GM23248 (cell line): ENCODE results near the gene ITPA. TPM values are rescaled to one million over a fixed set of nuclear protein-coding genes. Genes with fewer than 3 reads are reported as not detected.

Experiments used
- DNase-seq: peaks from one replicate; pipeline ENCODE4 v3.0.0-alpha.2; 2015
- H2AFZ ChIP-seq: fragments of 200-600 bp; sonication (generic); 2 replicates; pipeline ENCODE4 v1.6.1; 2016; ENCODE audit warnings: antibody characterized with exemption
- H3F3A ChIP-seq: fragments of 200-600 bp; sonication (generic); 2 replicates; pipeline ENCODE4 v1.6.1; 2016; ENCODE audit warnings: mild to moderate bottlenecking, antibody characterized with exemption, mixed run types; ENCODE audit not compliant: insufficient read depth
- H3K27ac ChIP-seq: fragments of 200-600 bp; sonication (generic); 2 replicates; pipeline ENCODE4 v1.5.1; 2016; ENCODE audit warnings: mild to moderate bottlenecking
- H3K27me3 ChIP-seq: fragments of 200-600 bp; sonication (generic); replicated peaks from 2 replicates; pipeline ENCODE4 v1.6.1; 2016; ENCODE audit warnings: mild to moderate bottlenecking; ENCODE audit not compliant: insufficient read depth
- H3K36me3 ChIP-seq: fragments of 200-600 bp; sonication (generic); 2 replicates; pipeline ENCODE4 v1.6.1; 2016; ENCODE audit warnings: low read depth, mild to moderate bottlenecking
- H3K4me1 ChIP-seq: fragments of 200-600 bp; sonication (generic); 2 replicates; pipeline ENCODE4 v1.6.1; 2016; ENCODE audit warnings: mild to moderate bottlenecking; ENCODE audit not compliant: insufficient read depth
- H3K4me2 ChIP-seq: fragments of 200-600 bp; sonication (generic); one replicate; pipeline ENCODE4 v1.6.1; 2016; ENCODE audit warnings: mild to moderate bottlenecking; ENCODE audit not compliant: unreplicated experiment
- H3K4me3 ChIP-seq: fragments of 200-600 bp; sonication (generic); 2 replicates; pipeline ENCODE4 v1.5.1; 2016; ENCODE audit warnings: mild to moderate bottlenecking
- H3K79me2 ChIP-seq: fragments of 200-600 bp; sonication (generic); 2 replicates; pipeline ENCODE4 v1.6.1; 2016; ENCODE audit warnings: mild to moderate bottlenecking; ENCODE audit not compliant: insufficient read depth
- H3K9ac ChIP-seq: fragments of 200-600 bp; sonication (generic); 2 replicates; pipeline ENCODE4 v1.6.1; 2016; ENCODE audit warnings: mild to moderate bottlenecking
- H3K9me2 ChIP-seq: fragments of 200-600 bp; sonication (generic); 2 replicates; pipeline ENCODE4 v1.6.1; 2016; ENCODE audit warnings: mixed run types, mild to moderate bottlenecking, moderate library complexity; ENCODE audit not compliant: insufficient read depth
- H3K9me3 ChIP-seq: fragments of 200-600 bp; sonication (generic); one replicate; pipeline ENCODE4 v1.6.1; 2017; ENCODE audit warnings: low read depth
- H4K20me1 ChIP-seq: fragments of 200-600 bp; sonication (generic); 2 replicates; pipeline ENCODE4 v1.6.0; 2016; ENCODE audit not compliant: insufficient read depth
- EZH2 ChIP-seq: fragments of 200-600 bp; sonication (generic); IDR thresholded peaks from 2 replicates; pipeline ENCODE4 v1.6.1; 2018; ENCODE audit warnings: antibody characterized with exemption, mild to moderate bottlenecking; ENCODE audit not compliant: insufficient read depth, poor library complexity, severe bottlenecking
- EZH2phosphoT487 ChIP-seq: fragments of 200-600 bp; sonication (generic); IDR thresholded peaks from 2 replicates; pipeline ENCODE4 v1.6.1; 2018; ENCODE audit warnings: antibody characterized with exemption, moderate library complexity, mild to moderate bottlenecking, low read depth; ENCODE audit not compliant: insufficient read depth
- WGBS, 2 experiments: methylation state at CpG; one replicate each; pipeline ENCODE4 v1.1.6; 2015 to 2017; ENCODE audit warnings: low lambda C conversion rate in 2 of 2, low coverage in 1 of 2; ENCODE audit errors: missing lambda C conversion rate in 2 of 2; 5-methylcytosine and 5-hydroxymethylcytosine counted together
- in situ Hi-C: fragments of 300-500 bp; cut with MboI; formaldehyde crosslinking; loops from 2 replicates; pipeline ENCODE4 v1.15.0; 2020
- polyA plus RNA-seq: library from polyadenylated mRNA; unstranded; fragments of >200 nt; fragmentation: Nextera tagmentation; extraction: Ambion mirVana; gene quantifications from 2 replicates; pipeline ENCODE4 v1.2.1, GENCODE V29; 2016
- total RNA-seq: library from RNA; depleted of rRNA; stranded (reverse); fragments of >200 nt; shearing (Covaris generic); gene quantifications from 2 replicates; pipeline ENCODE4 v1.2.3, GENCODE V29; 2014

The ITPA gene
- total and polyA plus RNA-seq, 2 experiments from 2014 or later: 43.6 to 63.8 TPM

DNA sequence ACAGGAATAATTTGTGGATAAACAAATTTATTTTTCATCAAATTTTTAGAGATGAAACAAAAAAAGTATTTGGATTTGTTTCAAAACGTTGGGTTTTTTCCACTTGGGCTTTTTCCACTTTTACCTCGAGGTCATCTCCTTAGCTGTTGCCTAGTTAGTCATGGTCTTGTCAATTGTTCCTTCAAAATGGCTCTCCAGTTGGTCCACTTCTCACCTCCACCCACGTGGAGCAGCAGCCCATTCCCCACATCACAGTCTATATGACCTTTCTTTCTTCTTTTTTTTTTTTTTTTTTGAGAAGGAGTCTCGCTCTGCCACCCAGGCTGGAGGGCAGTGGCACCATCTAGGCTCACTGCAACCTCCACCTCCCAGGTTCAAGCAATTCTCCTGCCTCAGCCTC, 36.4 kb downstream of the ITPA start:
- WGBS, 2 experiments: 79 to 83% methylated on average over 3 to 4 of the region's 4 CpGs
- Histone ChIP-seq H3K9me3 (no peaks in the 10 kb centered on the region), H3K9me2 (no peaks in the 10 kb centered on the region), H3K9ac (no peak overlapping the region), H3K4me3 (no peak overlapping the region), H4K20me1 (no peaks in the 10 kb centered on the region), H3K79me2 (no peaks in the 10 kb centered on the region), H2AFZ (no peak overlapping the region), H3K36me3 (peaks cover 1% of the 10 kb centered on the region; the same call in 1 of the 2 replicates), H3K27me3 (no peaks in the 10 kb centered on the region), H3K4me2 (no peak overlapping the region), H3K4me1 (peaks cover 9% of the 10 kb centered on the region; the same call in 1 of the 2 replicates), H3F3A (peaks cover 4% of the 10 kb centered on the region; the same call in 1 of the 2 replicates), H3K27ac (no peak overlapping the region)
- TF ChIP-seq EZH2phosphoT487 (no peak), EZH2 (no peak)
- in situ Hi-C loops: no loop called here
- DNase-seq: no peak

DNA sequence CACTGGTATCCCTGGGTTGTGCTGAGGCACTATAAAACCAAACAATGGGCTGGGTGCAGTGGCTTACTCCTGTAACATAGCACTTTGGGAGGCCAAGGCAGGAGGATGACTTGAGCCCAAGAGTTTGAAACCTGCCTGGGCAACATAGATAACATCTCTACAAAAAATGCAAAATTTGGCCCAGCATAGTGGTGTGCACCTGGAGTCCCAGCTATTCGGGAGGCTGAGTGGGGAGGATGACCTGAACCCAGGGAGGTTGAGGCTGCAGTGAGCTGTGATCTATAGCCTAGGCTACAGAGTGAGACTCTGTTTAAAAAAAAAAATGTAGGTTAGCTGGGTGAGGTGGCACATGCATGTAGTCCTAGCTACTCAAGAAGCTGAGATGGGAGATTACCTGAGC, 37.4 kb downstream of the ITPA start:
- no peak overlapping the region for H2AFZ ChIP-seq
- H3K79me2 ChIP-seq: no peaks in the 10 kb centered on the region
- no peak for TF ChIP-seq EZH2phosphoT487
- TF ChIP-seq EZH2: no peak
- H3K9ac ChIP-seq: no peak overlapping the region
- H3K9me3 ChIP-seq: no peaks in the 10 kb centered on the region
- H3K27ac ChIP-seq: no peak overlapping the region
- peaks cover 9% of the 10 kb centered on the region; the same call in 1 of the 2 replicates for H3K4me1 ChIP-seq
- no peak for DNase-seq
- H3K4me3 ChIP-seq: no peak overlapping the region
- H3K9me2 ChIP-seq: no peaks in the 10 kb centered on the region
- 100% methylated on average over 1 of the region's 1 CpG for WGBS, 2 experiments
- H3K4me2 ChIP-seq: no peak overlapping the region
- in situ Hi-C loops: no loop called here
- no peaks in the 10 kb centered on the region for H4K20me1 ChIP-seq
- H3K27me3 ChIP-seq: no peaks in the 10 kb centered on the region
- peaks cover 4% of the 10 kb centered on the region; the same call in 1 of the 2 replicates for H3F3A ChIP-seq
- H3K36me3 ChIP-seq: peaks cover 8% of the 10 kb centered on the region; the same call in 1 of the 2 replicates

DNA sequence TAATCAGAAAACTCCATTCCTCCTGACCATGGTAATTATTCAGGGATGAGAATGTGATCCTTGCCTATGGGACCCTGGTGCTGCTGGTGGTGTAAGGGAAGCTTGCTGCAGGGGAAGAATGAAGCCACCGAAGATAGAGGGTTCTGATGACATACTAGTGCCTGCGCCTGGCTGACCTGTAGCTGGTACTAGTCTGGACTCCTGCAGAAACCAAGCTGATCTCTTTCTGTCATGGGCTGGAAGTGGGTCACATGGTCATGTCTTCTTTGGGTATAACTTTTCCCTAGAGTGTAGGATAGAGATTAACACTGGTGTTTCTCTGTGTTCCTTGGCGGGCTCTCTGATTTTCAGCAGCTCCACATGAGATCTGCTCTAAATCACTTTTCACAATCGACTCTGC, 38.3 kb downstream of the ITPA start:
- Histone ChIP-seq H3K36me3 (peaks cover 14% of the 10 kb centered on the region; the same call in 1 of the 2 replicates), H3K27me3 (no peaks in the 10 kb centered on the region), H3K9ac (no peak overlapping the region), H2AFZ (no peak overlapping the region), H3F3A (peaks cover 4% of the 10 kb centered on the region; the same call in 1 of the 2 replicates), H3K79me2 (no peaks in the 10 kb centered on the region), H4K20me1 (no peaks in the 10 kb centered on the region), H3K9me2 (no peaks in the 10 kb centered on the region), H3K4me1 (peaks cover 9% of the 10 kb centered on the region; the same call in 1 of the 2 replicates), H3K27ac (no peak overlapping the region), H3K4me2 (no peak overlapping the region), H3K4me3 (no peak overlapping the region), H3K9me3 (no peaks in the 10 kb centered on the region)
- TF ChIP-seq EZH2 (no peak), EZH2phosphoT487 (no peak)
- in situ Hi-C loops: no loop called here
- DNase-seq: peak; percentile 18
- 19 to 27% methylated on average over 4 of the region's 4 CpGs for WGBS, 2 experiments

DNA sequence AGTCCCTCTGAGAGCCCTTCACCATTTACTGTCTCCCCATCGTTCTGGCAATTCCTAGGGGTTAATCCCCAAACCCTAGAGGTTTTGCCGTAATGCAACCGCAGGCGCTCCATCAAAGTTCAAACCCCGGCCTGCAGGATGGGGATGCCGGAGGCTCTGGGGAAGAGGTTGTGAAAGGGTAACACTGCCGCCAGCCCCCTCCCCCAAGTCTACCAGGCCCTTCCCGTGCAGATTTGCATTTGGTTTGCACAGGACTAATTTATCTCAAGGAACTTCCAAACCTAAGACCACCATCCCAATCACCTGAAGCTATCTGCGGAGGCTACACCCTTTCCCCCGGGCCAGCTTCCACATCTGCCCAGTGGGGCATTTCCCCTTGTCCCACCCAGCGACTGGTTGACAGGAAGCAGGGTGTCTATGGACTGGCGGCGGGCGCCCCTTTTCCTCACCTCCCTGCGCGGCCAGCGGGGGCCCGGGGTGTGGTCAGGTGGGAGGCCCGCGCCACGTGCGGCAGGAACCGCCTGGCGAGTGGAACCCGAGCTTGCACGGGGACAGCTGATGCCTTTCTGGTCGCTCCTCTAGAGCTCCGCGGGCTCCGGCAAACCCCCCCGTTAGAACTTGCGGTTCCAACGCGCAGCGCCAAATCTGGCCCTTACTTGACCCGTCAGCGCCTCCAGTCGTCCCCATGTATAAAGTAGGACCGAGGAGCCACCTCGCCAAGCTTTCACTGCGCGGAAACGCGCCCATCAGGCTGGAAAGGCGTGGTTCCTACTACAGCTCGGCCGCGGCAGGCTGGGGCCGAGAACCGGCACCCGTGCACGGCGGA, 39.1 kb downstream of the ITPA start:
- Histone ChIP-seq H3K36me3 (peaks cover 14% of the 10 kb centered on the region; the same call in 1 of the 2 replicates), H4K20me1 (no peaks in the 10 kb centered on the region), H3F3A (peaks cover 4% of the 10 kb centered on the region; the same call in 1 of the 2 replicates), H3K4me1 (peaks cover 9% of the 10 kb centered on the region; the same call in 1 of the 2 replicates), H3K27me3 (no peaks in the 10 kb centered on the region), H2AFZ (peak overlapping the region; percentile 72), H3K9me3 (no peaks in the 10 kb centered on the region), H3K4me2 (peak overlapping the region; percentile 80), H3K9me2 (no peaks in the 10 kb centered on the region), H3K27ac (no peak overlapping the region), H3K79me2 (no peaks in the 10 kb centered on the region), H3K4me3 (peak overlapping the region; percentile 61), H3K9ac (0 out of 2 replicates have a peak overlapping the region, but pooled peaks have one; percentile 6)
- DNase-seq: peak; percentile 68
- WGBS, 2 experiments: 9 to 10% methylated on average over 49 to 53 of the region's 53 CpGs
- TF ChIP-seq EZH2 (no peak), EZH2phosphoT487 (no peak)
- in situ Hi-C loops: no loop called here
